NCI-H2196 treated with DMSO at 0.1 percent for 48 hours (cell line): Measurements from ENCODE around the gene SRPRA.
"Not testable (repeated sequence)": the region's sequence is repeated elsewhere in the genome, so short reads cannot be mapped to it uniquely, and the experiment has no call there.

ENCODE experiments used
- DNase-seq: peaks from one replicate; lab custom pipeline; 2025; ENCODE audit not compliant: unreplicated experiment; lab: John Stamatoyannopoulos, UW

Gene SRPRA

DNA sequence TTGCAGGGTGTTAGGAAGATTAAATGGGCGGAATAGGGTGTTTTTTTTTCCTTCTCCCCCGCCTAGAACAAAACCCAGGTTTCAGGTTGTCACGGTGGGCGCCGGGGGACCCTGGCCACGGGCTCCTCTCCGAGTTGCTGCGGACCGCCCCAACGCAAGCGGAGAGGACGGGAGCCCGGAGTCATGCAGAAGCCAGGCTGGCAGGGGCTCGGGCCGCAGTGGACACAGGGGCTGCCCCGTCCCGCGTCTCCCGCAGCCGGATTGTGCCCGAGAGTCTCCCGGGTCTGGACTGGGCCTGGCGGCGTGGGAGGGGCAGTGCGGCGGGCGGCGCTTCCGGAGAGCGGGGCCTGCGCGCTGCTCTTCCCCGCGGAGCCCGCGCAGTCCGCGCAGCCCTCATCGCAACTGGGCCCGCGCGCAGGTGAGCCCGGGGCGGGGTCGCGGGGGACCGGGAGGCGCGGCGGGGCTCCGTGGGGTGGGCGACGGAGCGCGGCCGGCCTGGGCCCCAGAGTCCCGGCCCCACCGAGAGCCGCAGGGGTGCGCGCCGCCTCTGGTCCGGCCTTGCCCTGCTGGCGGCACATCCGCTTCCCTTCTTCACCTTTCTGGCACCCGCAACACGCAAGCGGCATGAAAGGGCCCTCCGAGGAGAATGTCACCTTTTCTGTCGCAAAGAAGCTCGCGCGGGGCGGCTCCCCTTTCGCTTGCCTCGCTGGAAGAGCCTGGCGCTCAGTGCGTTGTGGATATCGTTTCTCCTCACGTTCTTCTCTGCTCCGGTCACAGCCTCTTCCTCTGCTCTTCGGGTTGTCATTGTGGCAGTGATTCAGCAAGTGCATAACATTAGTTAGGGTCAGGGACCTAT, 14.3 kb upstream of the SRPRA start, which contains the start of gene TIRAP:
Gene TIRAP (plus strand): TSS at position 358 of the 856 bp plus-strand sequence. CDS start 7,802 bp downstream, outside the sequence.
- peak; percentile 48 for DNase-seq

DNA sequence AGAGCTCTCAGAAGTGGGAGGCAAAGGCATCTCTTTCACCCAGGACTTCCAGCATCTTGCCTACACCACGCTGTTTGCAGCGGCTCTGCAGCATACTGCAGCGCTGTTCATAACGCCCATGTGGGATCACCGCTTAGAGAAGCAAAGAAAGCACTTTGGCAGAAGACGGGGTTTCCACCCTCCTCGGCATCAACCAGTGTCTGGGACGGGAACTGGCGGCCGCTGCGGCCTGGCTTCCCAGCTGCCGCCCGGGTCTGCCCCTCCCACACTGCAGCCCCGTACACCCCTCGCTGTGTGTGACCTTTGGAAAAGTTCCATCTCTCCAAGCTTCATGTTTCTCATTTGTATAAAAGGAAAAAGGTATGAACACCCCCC, 13.7 kb upstream of the SRPRA start:
- DNase-seq, result no peak

DNA sequence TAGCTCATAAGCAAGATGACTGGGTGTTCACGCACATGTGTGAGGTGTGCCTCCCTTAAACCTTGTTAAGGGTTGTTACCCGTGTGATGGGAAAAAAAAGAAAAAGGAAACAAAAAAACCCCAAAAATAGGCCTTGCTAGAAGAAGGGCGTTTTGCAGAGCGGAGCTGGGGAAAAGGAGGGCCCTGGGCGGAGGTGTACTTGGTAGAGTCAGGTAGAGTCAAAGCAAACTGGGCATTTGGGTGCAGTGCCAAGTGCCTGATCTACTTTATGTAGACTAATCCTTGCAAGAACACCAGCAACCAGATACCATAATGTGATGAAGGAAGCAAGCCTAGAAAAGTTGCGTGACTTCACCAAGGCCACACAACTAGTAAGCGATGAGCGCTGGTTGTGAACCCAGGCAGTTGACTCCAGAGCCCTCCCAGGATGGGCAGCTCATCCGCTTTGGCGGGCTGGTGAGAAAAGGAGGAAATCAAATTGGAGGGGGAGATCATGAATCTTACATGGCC, 13.0 kb upstream of the SRPRA start:
- DNase-seq, result no peak

DNA sequence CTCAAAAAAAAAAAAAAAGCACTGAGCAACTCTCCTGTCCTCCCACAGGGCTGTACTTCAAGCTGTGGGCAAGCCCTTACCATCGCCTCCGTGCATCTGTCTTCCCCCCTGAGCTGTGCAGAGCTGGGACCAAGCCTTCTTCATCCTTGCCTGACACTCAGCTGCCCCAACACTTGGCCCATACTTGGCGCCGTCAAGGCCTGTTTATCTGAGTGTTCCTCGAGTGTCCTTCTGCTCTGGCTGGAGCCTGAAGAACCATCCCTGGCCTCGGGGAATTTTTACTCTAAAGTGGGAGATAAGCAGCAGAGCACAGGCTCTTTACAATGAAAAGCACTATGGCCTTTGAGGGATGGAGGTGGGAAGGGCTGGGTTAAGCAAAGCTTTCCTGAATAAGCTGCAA, 12.6 kb upstream of the SRPRA start:
- no peak for DNase-seq

DNA sequence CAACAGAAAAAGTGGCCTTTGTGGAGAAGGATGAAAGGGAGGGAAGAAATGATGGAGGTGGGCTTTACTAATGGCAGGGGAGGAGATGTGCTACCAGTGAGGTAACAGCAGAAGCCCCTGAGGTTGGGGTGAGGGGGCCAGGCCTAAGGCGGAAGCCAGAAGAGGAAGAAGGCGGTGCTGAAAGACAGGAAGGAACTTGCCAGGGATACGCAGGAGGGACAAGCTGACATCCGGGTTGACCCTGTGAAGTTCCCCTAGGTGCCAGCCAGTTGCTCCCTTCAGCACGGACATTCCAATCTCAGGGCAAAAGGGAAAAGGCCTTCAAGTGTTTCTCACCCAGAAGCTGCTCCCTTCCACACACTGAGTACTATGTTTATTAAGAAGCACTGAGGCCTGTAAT, 11.9 kb upstream of the SRPRA start:
- DNase-seq, result no peak

DNA sequence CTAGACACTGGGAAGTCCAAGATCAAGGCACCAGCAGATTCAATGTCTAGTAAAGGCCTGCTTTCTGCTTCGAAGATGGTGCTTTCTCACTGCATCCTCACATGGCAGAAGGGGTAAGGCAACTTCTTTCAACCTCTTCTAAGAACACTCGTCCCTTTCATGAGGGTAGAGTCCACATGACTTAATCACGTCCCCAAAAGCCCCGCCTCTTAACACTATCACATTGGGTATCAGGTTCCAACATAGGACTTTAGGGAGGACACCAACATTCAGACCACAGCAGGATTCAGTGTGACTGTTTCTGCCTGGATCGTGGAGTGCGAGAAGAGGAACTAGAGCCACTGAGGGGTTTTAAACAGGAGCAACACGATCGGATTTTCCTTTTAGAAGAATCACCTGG, 10.5 kb upstream of the SRPRA start:
- DNase-seq, result no peak

DNA sequence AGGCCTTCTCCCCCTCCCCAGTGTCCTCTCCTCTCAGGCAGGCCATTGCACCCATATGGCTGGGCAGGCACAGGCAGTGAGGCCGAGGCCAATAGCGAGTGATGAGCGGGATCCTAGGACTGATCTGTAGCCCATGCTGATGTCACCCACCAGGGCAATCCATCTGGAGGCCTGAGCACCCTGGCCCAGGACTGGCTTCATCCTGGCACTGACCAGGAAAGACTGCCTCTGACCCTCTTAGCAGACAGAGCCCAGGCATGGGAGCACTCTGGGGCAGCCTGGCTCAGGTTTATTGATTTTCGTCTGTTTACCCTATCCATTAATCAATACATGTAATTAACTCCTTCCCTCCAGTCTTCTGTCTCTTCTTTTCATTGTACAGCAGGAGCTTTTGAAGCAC, 9.1 kb upstream of the SRPRA start:
- no peak for DNase-seq

DNA sequence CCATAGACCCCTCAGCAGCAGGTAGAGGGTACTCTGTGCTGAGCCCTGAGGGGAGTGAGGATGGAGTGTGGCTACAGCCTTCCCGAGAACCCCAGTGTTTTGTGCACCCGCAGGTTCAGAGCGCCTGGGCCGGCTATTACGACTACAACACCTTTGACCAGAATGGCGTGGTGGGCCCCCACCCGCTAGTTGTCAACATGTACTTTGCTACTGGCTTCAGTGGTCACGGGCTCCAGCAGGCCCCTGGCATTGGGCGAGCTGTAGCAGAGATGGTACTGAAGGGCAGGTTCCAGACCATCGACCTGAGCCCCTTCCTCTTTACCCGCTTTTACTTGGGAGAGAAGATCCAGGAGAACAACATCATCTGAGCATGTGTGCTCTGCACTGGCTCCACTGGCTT, 8.6 kb upstream of the SRPRA start:
- no peak for DNase-seq

DNA sequence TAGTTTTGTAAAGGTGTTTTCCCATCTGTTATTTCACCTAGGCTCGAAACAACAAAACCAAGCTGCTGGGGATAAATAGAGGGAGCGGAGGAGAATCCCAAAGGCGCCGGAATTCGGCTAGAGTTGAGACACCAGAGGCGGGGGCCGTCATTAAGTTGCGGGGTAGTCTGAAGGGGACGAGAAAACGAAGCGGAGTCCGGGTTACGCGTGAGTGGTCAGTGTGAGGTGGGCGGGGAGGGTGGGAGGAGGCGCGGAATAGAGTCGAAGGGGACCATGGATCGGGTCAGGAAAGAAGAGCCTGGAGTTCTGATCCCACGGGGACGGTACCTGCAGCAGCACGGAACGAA, 361 bp downstream of the SRPRA start:
- no peak for DNase-seq

DNA sequence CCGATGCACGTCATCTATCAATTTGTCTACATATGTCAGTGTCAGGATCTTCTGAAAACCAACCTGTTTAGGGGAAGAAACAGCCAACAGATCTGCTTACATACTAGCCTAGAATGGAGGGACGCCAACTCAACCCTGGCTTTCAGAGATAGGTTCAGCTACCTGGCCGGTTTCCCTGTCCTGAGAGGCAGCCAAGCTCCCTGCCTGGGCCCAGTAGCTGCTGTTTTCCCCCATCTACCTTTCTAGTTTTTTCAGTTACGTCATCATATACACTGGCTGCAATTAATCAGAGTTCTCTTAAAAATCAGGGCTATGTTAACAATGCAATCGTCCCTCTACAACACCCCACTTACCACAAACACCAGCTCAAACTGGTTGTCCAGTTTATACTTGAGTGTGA, 1.0 kb downstream of the SRPRA start:
- no peak for DNase-seq

DNA sequence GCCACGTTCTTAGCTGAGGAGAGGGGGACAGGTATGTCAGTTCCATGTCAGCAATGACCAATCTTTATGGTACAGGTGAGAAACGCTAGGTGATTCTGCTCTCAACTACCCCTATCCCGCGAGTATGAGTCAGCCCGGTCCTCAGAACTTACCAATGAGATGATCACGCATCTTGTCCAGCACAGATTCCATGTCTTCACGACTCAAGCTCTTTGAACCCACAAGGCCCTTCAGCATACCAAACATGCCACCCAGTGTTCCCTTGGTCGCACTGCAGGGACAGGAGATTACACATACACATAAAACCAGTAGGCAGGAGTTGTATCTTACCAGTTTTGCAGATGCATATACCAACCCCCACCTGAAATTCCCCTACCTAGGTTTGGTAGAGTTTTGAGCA, 2.9 kb downstream of the SRPRA start:
- DNase-seq, result no peak

DNA sequence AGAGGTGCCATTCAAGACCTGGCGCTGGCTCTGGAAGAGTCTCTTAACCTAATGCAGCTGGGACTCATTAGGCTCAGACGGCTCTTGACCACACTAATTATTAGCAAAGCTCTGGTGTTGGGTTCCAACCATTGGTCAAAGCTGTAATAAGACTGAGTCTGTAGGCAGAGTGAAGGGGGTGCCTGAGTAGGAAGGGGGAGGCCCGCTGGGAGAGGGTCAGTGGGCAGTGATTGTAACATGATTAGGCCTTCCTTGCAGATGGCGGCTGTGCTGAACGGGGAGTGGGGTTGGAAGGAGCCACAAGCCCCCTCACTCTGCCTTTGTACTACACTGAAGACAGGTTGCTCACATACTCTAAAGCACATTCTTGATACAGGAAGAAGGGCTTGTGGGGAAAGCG, 5.2 kb downstream of the SRPRA start:
- no peak for DNase-seq

DNA sequence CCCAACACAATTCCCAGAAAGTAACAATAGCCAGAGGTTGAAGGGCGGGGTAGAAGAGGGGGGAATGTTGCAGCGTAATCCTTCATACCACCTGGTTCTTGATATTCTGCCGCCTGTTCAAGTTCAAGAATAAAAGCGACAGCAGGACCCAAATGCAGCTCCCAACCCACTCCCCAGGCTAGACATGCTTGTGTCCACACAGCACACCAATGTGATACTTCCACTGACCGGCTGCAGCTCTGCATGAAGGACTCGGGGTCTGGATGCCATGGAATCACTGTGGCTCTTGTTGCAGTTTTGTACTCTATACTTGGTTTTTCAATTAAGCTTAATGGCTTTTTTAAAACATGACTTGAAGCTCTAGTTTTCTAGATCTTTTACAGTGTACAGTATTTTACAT, 6.5 kb downstream of the SRPRA start:
- no peak for DNase-seq

DNA sequence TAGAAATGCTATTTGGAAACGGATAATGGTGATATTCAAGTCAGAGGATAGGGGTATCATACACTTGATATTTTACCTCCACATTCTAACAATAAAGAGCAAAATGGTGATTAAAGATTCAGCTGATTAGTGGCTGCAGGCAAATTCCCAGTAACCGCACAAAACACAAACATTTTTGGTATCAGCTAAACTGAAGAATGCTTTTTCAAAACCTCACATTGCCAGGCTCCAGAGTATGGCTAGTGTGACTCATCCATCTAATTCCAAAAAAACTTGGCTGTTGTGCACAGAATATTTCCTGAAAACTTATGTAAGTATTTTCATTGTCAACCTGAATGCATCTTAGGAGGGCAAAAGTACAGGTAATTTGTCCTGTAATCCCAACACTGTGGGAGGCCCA, 10.9 kb downstream of the SRPRA start:
- DNase-seq, result no peak

DNA sequence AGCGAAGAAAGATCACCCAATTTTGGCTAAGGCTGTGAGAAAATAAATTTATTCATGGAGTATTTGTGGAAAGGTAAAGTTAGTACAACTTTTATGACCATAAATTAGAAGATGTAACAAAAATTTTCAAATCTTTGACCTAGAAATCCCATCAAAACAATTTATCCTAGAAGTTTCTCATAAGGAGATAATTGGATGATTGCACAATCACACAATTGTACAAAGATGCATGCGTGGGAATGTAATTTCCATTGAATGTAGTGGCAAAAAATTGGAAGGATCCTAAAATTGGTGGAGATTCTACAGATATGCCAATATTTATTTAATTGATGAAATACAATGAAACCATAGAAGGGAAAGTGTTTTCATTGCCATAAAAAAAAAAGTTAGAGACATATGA, 11.6 kb downstream of the SRPRA start:
- no peak for DNase-seq

DNA sequence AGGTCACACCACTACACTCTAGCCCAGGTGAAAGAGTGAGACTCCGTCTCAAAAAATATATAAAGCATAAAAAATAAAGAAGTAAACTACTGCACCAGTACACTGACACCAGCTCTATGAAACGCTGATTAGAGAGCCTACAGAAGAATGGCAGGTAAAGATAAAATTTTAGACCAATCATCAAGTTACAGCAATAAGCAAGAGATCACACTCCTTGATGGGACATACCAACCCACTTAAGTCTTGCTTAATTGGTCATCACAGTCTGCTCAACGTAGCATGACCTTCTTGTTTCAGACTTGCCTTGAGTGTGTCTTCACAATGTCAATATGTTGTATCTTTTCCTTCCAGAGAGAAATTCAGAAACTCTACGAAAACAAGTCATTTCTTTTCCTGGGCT, 12.5 kb downstream of the SRPRA start:
- DNase-seq, result no peak

DNA sequence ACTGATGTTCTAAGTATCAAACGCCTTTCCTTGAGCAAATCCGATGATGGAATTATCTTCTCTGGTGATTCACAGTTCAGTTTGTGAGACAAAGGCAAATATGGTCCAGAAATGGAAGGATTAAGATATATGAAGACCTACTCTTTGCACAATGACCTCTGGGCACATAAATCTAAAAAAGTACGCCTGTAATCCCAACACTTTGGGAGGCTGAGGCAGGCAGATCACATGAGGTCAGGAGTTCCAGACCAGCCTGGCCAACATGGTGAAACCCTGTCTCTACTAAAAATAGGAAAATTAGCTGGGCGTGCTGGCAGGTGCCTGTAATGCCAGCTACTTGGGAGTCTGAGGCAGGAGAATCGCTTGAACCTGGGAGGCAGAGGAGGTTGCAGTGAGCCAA, 13.2 kb downstream of the SRPRA start:
- not testable (repeated sequence) for DNase-seq

DNA sequence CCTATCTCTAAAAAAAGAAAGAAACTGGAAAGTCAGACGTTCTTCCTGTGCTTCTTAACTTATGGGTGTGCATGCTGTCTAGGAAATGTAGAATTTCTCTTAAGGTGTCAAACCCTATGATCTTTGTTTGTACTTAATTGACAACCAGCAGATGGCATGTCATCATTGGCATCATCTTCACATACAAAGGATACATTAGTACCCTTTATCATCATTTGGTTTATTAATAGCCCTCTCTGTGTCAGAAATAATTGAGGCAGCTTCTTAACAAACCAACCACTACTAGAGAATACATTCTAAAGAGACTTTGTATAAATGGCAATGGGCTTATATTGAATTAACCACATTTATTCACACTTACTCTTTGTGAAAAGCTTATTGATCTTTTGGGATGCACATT, 13.9 kb downstream of the SRPRA start:
- no peak for DNase-seq

DNA sequence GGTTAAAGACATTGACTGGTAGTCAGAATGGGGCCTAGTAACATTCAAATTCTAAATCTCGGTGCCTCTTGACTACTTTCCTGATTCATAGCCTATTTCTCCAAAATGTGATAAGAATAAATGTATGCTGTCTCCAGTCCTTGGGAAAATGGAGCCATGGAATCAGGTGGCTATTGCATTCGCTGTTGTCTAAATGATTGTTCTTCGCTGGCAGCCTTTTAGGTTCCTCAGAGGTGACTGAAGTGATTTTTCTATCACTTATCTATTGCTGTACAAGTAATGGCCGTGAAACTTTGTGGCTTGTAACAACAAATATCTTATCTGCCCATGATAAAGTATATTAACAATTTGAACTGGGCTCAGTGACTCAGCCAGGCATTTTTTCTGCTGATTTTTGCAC, 15.4 kb downstream of the SRPRA start:
- DNase-seq, result no peak

DNA sequence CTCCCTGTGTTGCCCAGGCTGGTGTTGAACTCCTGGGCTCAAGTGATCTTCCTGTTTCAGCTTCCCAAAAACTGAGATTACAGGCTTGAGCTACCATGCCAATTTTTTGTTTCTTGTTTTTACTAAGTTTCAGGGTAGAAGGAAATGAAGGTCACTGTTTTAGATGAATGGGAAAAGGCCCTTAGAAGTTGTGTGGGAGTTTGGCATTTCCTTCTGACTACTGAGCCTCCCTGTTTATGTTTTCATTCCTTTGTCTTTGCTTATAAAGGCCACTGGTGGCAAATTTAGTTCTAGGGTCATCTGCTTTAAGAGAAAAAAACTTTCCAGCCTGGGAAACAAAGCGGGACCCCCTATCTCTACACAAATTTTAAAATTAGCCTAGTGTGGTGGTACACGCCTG, 22.1 kb downstream of the SRPRA start:
- no peak for DNase-seq

DNA sequence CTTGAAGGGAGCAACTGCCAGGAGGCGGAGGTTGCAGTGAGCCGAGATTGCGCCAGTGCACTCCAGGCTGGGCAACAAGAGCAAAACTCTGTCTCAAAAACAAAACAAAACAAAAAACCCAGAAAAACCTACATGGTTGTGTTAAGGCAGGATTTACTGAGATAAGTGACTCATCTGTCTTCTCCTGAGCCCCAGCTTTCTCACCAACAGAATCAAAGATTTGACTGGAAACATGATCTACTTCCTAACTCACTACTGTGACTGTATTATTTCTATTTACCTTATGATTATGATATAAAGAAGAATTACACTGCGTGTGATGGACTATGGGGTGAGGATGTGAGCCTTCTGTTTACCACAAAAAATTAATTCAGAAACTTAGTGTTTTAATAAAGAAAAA, 35.3 kb downstream of the SRPRA start:
- no peak for DNase-seq

DNA sequence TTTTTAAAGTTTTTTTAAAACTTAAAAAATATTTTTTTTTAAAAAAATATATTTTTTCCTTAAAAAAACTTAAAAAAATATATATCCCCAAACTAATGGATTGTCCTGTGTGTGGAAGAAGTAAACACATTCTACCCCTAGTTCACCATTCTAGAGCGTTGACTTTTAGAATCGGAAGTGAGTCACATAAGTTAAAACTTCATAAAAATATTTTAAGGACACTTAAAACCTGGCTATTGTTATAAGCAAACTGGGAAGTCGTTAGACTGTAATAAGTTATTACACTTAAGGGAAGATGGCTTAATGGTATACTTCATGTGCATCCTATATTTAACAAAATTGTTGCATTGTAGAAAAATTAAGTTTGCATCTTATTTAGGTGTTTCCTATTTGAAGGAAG, 36.0 kb downstream of the SRPRA start:
- no peak for DNase-seq
